Measurements from ENCODE around the gene IGFL1. TPM values are rescaled to one million over a fixed set of nuclear protein-coding genes. Genes with fewer than 3 reads are reported as not detected.
"Not testable (repeated sequence)": the region's sequence is repeated elsewhere in the genome, so short reads cannot be mapped to it uniquely, and the experiment has no call there.

IGFL1 gene
- polyA plus RNA-seq, 2 of the 4 experiments (the other 2 are of a cell fraction): 0.88 to 1.9 TPM

GRCh38 chr19:46226438-46226973 is 3.0 kb upstream of the IGFL1 start:
- FAIRE-seq (peak; percentile 84), DNase-seq (ENCODE audit: low read depth in 1 of 2, low spot score in 1 of 2) (peak in 1 of 2 experiments; percentile 58), ATAC-seq (peak in 1 of 2 experiments; percentile 16; a peak in 3 of 6 replicates)
- no peak overlapping the region for H3K4me3 ChIP-seq
- WGBS (ENCODE audit: missing lambda C conversion rate): 13% methylated on average over 9 of the region's 9 CpGs
- H3K4me1 ChIP-seq: peaks cover 57% of the 10 kb centered on the region
- peak overlapping the region; percentile 38 to 86 for H3K27ac ChIP-seq
- ChIA-PET POLR2A (no interaction called here), CTCF (interaction anchor here (0.7 to 2.4 kb wide), 11 partner anchors 9 to 198 kb away, joined by 3 to 14 read pairs (median 4); no protein-coding TSS in a partner anchor)
- no peaks in the 10 kb centered on the region for H3K9me3 ChIP-seq
- H3K4me2 ChIP-seq: peak overlapping the region; percentile 73
- TF ChIP-seq MAX (IDR thresholded peaks at IDR 0.05) (peak; percentile 54), HMGXB4 (CRISPR knock-in tag; IDR thresholded peaks at IDR 0.05; ENCODE audit: borderline replicate concordance) (no peak)

- TF ChIP-seq RAD21 (conservative IDR thresholded peaks at IDR 0.05 in 1 of 2, IDR thresholded peaks at IDR 0.05 in 1 of 2): no peak
- TF ChIP-seq HES2 (IDR thresholded peaks at IDR 0.05): no peak
- TF ChIP-seq, protein P1, sequence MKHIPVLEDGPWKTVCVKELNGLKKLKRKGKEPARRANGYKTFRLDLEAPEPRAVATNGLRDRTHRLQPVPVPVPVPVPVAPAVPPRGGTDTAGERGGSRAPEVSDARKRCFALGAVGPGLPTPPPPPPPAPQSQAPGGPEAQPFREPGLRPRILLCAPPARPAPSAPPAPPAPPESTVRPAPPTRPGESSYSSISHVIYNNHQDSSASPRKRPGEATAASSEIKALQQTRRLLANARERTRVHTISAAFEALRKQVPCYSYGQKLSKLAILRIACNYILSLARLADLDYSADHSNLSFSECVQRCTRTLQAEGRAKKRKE (CRISPR knock-in tag; IDR thresholded peaks at IDR 0.05; ENCODE audit: low read depth): no peak
- no peak for TF ChIP-seq FOSB (CRISPR knock-in tag; IDR thresholded peaks at IDR 0.05)
- TF ChIP-seq HDAC2 (IDR thresholded peaks at IDR 0.05): no peak
- H3K4me3 ChIP-seq: no peak overlapping the region
- H3K4me2 ChIP-seq: no peak overlapping the region
- FAIRE-seq: no peak
- ATAC-seq: no peak
- no peaks in the 10 kb centered on the region for H3K9me3 ChIP-seq
- H3K4me1 ChIP-seq: peaks cover 4% of the 10 kb centered on the region
- ChIA-PET POLR2A (no interaction called here), CTCF (interaction anchor here (0.6 to 2.8 kb wide), 7 partner anchors 8 to 203 kb away, joined by 3 to 13 read pairs (median 5); no protein-coding TSS in a partner anchor)
- 57% methylated on average over 10 of the region's 10 CpGs for WGBS (ENCODE audit: missing lambda C conversion rate)
- no peak for DNase-seq (ENCODE audit: low read depth in 1 of 2, low spot score in 1 of 2)
- no peak overlapping the region for H3K27ac ChIP-seq
Measured at GRCh38 chr19:46232029-46232428, 2.5 kb downstream of the IGFL1 start.

GRCh38 chr19:46232468-46232867 is 2.9 kb downstream of the IGFL1 start:
- Histone ChIP-seq H3K4me3 (no peak overlapping the region), H3K4me1 (no peaks in the 10 kb centered on the region; the same call in 1 of the 3 replicates), H3K9me3 (no peaks in the 10 kb centered on the region), H3K27ac (no peak overlapping the region), H3K4me2 (no peak overlapping the region)
- CTCF ChIA-PET: interaction anchor here (0.6 to 2.8 kb wide), 5 partner anchors 11 to 204 kb away, joined by 3 to 13 read pairs (median 4); no protein-coding TSS in a partner anchor
- POLR2A ChIA-PET: no interaction called here
- no peak for ATAC-seq
- TF ChIP-seq ESRRA (IDR thresholded peaks at IDR 0.05; ENCODE audit: borderline replicate concordance, low read length): no peak
- TF ChIP-seq HOXB13 (CRISPR knock-in tag; IDR thresholded peaks at IDR 0.05; ENCODE audit: low read depth): no peak
- no peak for TF ChIP-seq EHMT2 (IDR thresholded peaks at IDR 0.05; ENCODE audit: low read depth)
- TF ChIP-seq ZC3H11A (IDR thresholded peaks at IDR 0.05): no peak
- no peak for TF ChIP-seq PHF8 (IDR thresholded peaks at IDR 0.05; ENCODE audit: borderline replicate concordance, low read depth)
- no peak for TF ChIP-seq CBX8 (IDR thresholded peaks at IDR 0.05)
- no peak for TF ChIP-seq RNF2 (IDR thresholded peaks at IDR 0.05; ENCODE audit: borderline replicate concordance, low read depth)
- no peak for TF ChIP-seq FOSB (CRISPR knock-in tag; IDR thresholded peaks at IDR 0.05)
- DNase-seq (ENCODE audit: low read depth in 1 of 2, low spot score in 1 of 2): no peak
- no peak for FAIRE-seq
- WGBS (ENCODE audit: missing lambda C conversion rate): 85% methylated on average over 11 of the region's 11 CpGs

DNA sequence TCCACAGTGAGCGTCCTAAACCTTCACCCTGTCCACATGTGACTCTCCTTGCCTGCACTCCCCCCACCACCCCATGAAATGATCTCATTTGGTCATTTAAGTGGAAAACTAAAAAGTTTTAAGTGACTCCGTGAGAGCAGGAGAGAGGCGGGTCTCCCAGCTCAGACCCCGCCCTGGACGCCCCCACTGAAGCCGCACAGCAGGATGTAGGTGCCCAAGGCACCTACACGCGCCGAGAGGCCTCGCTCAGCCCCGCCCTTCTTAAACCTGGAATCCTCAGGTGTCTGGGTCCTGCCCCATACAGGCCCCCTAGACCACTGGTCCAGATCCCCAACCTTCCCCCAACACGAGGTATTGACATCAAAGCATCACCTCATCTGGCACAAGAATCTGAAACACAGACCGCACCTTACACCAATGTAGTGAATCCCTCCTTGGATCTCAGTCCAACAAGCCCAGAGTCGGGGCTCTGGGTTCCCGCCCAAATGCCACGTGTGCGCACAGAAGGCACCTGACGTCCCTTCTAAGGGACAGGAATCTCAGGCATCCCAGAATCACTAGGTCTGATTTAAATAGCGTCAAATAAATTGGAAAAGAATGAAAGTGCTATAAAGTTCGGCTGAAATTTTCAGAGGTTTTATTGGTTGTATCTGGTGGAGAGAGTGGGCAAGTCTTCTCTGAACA is 3.5 kb downstream of the IGFL1 start:
- ATAC-seq: no peak
- no peak for FAIRE-seq
- H3K27ac ChIP-seq: no peak overlapping the region
- no peak for TF ChIP-seq ZC3H11A (IDR thresholded peaks at IDR 0.05)
- no peaks in the 10 kb centered on the region for H3K9me3 ChIP-seq
- no peaks in the 10 kb centered on the region for H3K4me1 ChIP-seq
- POLR2A ChIA-PET: no interaction called here
- no peak for DNase-seq (ENCODE audit: low read depth in 1 of 2, low spot score in 1 of 2)
- WGBS (ENCODE audit: missing lambda C conversion rate): 83% methylated on average over 20 of the region's 20 CpGs
- H3K4me3 ChIP-seq: no peak overlapping the region
- CTCF ChIA-PET: interaction anchor here (0.6 to 2.8 kb wide), 2 partner anchors 55 to 155 kb away, joined by 3 to 13 read pairs; no protein-coding TSS in a partner anchor
- H3K4me2 ChIP-seq: no peak overlapping the region

DNA sequence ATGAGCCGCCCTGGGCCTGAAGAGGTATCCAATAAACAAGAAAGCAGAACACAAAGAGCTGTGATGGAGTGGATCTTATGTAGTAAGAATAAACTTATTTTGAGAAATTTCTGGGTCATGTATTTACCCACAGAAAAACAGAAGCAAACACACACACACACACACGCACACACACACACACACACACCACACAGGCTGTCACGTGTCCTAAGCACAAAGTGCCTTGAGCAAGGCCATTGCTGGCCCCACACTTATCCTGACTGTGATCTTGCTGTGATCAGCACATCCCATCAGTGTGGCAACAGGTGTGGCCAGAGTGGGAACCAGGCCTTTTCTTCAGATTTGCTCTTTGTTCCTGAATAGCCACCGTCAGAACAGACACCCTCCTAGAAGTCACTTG is 4.3 kb downstream of the IGFL1 start:
- POLR2A ChIA-PET; FAIRE-seq; H3K4me1 ChIP-seq; H3K9me3 ChIP-seq; H3K27ac ChIP-seq; H3K4me2 ChIP-seq; DNase-seq (ENCODE audit: low read depth in 1 of 2, low spot score in 1 of 2); ATAC-seq; H3K4me3 ChIP-seq: not testable (repeated sequence)
- CTCF ChIA-PET: interaction anchor here (2.8 kb wide), 1 partner anchor 156 kb away, joined by 13 read pairs; no protein-coding TSS in a partner anchor
- WGBS (ENCODE audit: missing lambda C conversion rate): 83% methylated on average over 4 of the region's 4 CpGs

GRCh38 chr19:46238141-46238540 is 8.6 kb downstream of the IGFL1 start:
- H3K4me3 ChIP-seq; ATAC-seq; H3K9me3 ChIP-seq; H3K27ac ChIP-seq; H3K4me1 ChIP-seq; DNase-seq (ENCODE audit: low read depth in 1 of 2, low spot score in 1 of 2); CTCF ChIA-PET; POLR2A ChIA-PET; H3K4me2 ChIP-seq: not testable (repeated sequence)
- WGBS (ENCODE audit: missing lambda C conversion rate): 92% methylated on average over 2 of the region's 2 CpGs
- peak; percentile 67 for FAIRE-seq

All from A549 (cell line).